ENCODE measurements around the gene FAM171A2. TPM values are rescaled to one million over a fixed set of nuclear protein-coding genes. Genes with fewer than 3 reads are reported as not detected.

FAM171A2 gene
- polyA plus RNA-seq, 1 donor (not counting 4 experiments of a cell fraction or from before 2014, with no cell fraction given): 0.35 TPM

- no peak overlapping the region for H3K27ac ChIP-seq (ENCODE audit: control insufficient read depth, insufficient read depth, low read length)
- dilution Hi-C loops (cut with MboI; ENCODE audit: extremely low pct_ligation_motif_present, low sequenced_read_pairs): no loop called here
- no peak overlapping the region for H3K4me3 ChIP-seq (ENCODE audit: control insufficient read depth in 2 of 3, extremely low read depth in 1 of 3, insufficient read depth in 2 of 3, low read depth in 1 of 3, low read length in 3 of 3)
- H3K9me3 ChIP-seq (ENCODE audit: control insufficient read depth, low read depth, low read length): no peaks in the 10 kb centered on the region
- H3K9me1 ChIP-seq (ENCODE audit: control insufficient read depth, extremely low read depth, insufficient read depth, low read length): no peaks in the 10 kb centered on the region
- H3K79me2 ChIP-seq (ENCODE audit: control insufficient read depth, insufficient read depth, low read length): no peaks in the 10 kb centered on the region
- no peaks in the 10 kb centered on the region for H3K27me3 ChIP-seq (ENCODE audit: control insufficient read depth, extremely low read depth, insufficient read depth, low read length)
- FAIRE-seq (no peak), DNase-seq (ENCODE audit: low read depth, low spot score) (no peak)
- no peaks in the 10 kb centered on the region for H4K20me1 ChIP-seq (ENCODE audit: control insufficient read depth, extremely low read depth, insufficient read depth, low read length)
- no peak overlapping the region for H2AFZ ChIP-seq (ENCODE audit: control insufficient read depth, low read length)
- H3K4me1 ChIP-seq (ENCODE audit: control insufficient read depth, extremely low read depth, insufficient read depth, low read length): peaks cover 3% of the 10 kb centered on the region
- no peaks in the 10 kb centered on the region for H3K36me3 ChIP-seq (ENCODE audit: control insufficient read depth in 2 of 2, extremely low read depth in 1 of 2, insufficient read depth in 2 of 2, low read length in 2 of 2)
- TF ChIP-seq EZH2 (IDR thresholded peaks at IDR 0.05; ENCODE audit: low read length): no peak
- TF ChIP-seq CTCF (optimal IDR thresholded peaks at IDR 0.05 in 1 of 3, IDR thresholded peaks at IDR 0.05 in 1 of 3, conservative IDR thresholded peaks at IDR 0.05 in 1 of 3; ENCODE audit: extremely low read depth in 1 of 3, insufficient read depth in 2 of 3, low read length in 3 of 3): no peak
- no peak overlapping the region for H3K9ac ChIP-seq (ENCODE audit: control insufficient read depth, extremely low read depth, insufficient read depth, low read length)
- no peak overlapping the region for H3K4me2 ChIP-seq (ENCODE audit: control insufficient read depth, extremely low read depth, insufficient read depth, low read depth, low read length)
Observed at GRCh38 chr17:44335564-44335963, 28.1 kb downstream of the FAM171A2 start.

- no peak overlapping the region for H3K4me3 ChIP-seq (ENCODE audit: control insufficient read depth in 2 of 3, extremely low read depth in 1 of 3, insufficient read depth in 2 of 3, low read depth in 1 of 3, low read length in 3 of 3)
- H3K27me3 ChIP-seq (ENCODE audit: control insufficient read depth, extremely low read depth, insufficient read depth, low read length): no peaks in the 10 kb centered on the region
- H4K20me1 ChIP-seq (ENCODE audit: control insufficient read depth, extremely low read depth, insufficient read depth, low read length): no peaks in the 10 kb centered on the region
- TF ChIP-seq EZH2 (IDR thresholded peaks at IDR 0.05; ENCODE audit: low read length) (no peak), CTCF (optimal IDR thresholded peaks at IDR 0.05 in 1 of 3, IDR thresholded peaks at IDR 0.05 in 1 of 3, conservative IDR thresholded peaks at IDR 0.05 in 1 of 3; ENCODE audit: extremely low read depth in 1 of 3, insufficient read depth in 2 of 3, low read length in 3 of 3) (no peak)
- FAIRE-seq (no peak), DNase-seq (ENCODE audit: low read depth, low spot score) (no peak)
- dilution Hi-C loops (cut with MboI; ENCODE audit: extremely low pct_ligation_motif_present, low sequenced_read_pairs): no loop called here
- H3K9ac ChIP-seq (ENCODE audit: control insufficient read depth, extremely low read depth, insufficient read depth, low read length): no peak overlapping the region
- H3K4me1 ChIP-seq (ENCODE audit: control insufficient read depth, extremely low read depth, insufficient read depth, low read length): peaks cover 3% of the 10 kb centered on the region
- no peak overlapping the region for H3K27ac ChIP-seq (ENCODE audit: control insufficient read depth, insufficient read depth, low read length)
- H3K9me1 ChIP-seq (ENCODE audit: control insufficient read depth, extremely low read depth, insufficient read depth, low read length): no peaks in the 10 kb centered on the region
- no peaks in the 10 kb centered on the region for H3K79me2 ChIP-seq (ENCODE audit: control insufficient read depth, insufficient read depth, low read length)
- H3K4me2 ChIP-seq (ENCODE audit: control insufficient read depth, extremely low read depth, insufficient read depth, low read depth, low read length): no peak overlapping the region
- no peaks in the 10 kb centered on the region for H3K9me3 ChIP-seq (ENCODE audit: control insufficient read depth, low read depth, low read length)
- no peaks in the 10 kb centered on the region for H3K36me3 ChIP-seq (ENCODE audit: control insufficient read depth in 2 of 2, extremely low read depth in 1 of 2, insufficient read depth in 2 of 2, low read length in 2 of 2)
- H2AFZ ChIP-seq (ENCODE audit: control insufficient read depth, low read length): no peak overlapping the region
Observed at GRCh38 chr17:44334727-44335126, 28.9 kb downstream of the FAM171A2 start.

Measured in keratinocyte (primary cell).